Measurements from ENCODE around the gene GIPC1. TPM values are rescaled to one million over a fixed set of nuclear protein-coding genes. Genes with fewer than 3 reads are reported as not detected.
A peak's percentile ranks its signal among the peaks of the same experiment; 100 is the strongest.

The GIPC1 gene
- total RNA-seq, 2 donors from 2014 or later, result 68.6 to 72.6 TPM

- H3K9ac ChIP-seq (ENCODE audit: extremely low read depth, low read length, poor library complexity, severe bottlenecking), result no peak overlapping the region
- H3K9me3 ChIP-seq (ENCODE audit: control insufficient read depth, low read length), result no peaks in the 10 kb centered on the region
- Mint-ChIP-seq H3K4me3 (no peak overlapping the region), H3K9me3 (no peaks in the 10 kb centered on the region), H3K36me3 (ENCODE audit: low read depth) (peaks cover 17% of the 10 kb centered on the region), H3K4me1 (peaks cover 13% of the 10 kb centered on the region), H3K27ac (peak overlapping the region; percentile 36), H3K27me3 (ENCODE audit: insufficient read depth) (peaks cover 14% of the 10 kb centered on the region)
- peak; percentile 78 for DNase-seq
- no peak overlapping the region for H3K27ac ChIP-seq (ENCODE audit: low read depth, low read length)
- WGBS, 2 experiments (ENCODE audit: insufficient coverage in 1 of 2, insufficient read length in 1 of 2), result 89 to 91% methylated on average over 12 to 26 of the region's 26 CpGs
- no peak overlapping the region for H3K4me3 ChIP-seq (ENCODE audit: low read length)
- H3K27me3 ChIP-seq (ENCODE audit: control insufficient read depth, insufficient read depth, low read length, poor library complexity, severe bottlenecking), result no peaks in the 10 kb centered on the region
- H3K36me3 ChIP-seq (ENCODE audit: control insufficient read depth, insufficient read depth, low read length), result peaks cover 20% of the 10 kb centered on the region
- H3K4me1 ChIP-seq (ENCODE audit: control insufficient read depth, insufficient read depth, low read length), result no peaks in the 10 kb centered on the region
- no peak for TF ChIP-seq CTCF (conservative IDR thresholded peaks at IDR 0.05)
These were observed 19.1 kb downstream of the GIPC1 start for GRCh38 chr19:14476673-14477401.

GRCh38 chr19:14476327-14476672, 19.6 kb downstream of the GIPC1 start:
- no peaks in the 10 kb centered on the region for H3K27me3 ChIP-seq (ENCODE audit: control insufficient read depth, insufficient read depth, low read length, poor library complexity, severe bottlenecking)

DNA sequence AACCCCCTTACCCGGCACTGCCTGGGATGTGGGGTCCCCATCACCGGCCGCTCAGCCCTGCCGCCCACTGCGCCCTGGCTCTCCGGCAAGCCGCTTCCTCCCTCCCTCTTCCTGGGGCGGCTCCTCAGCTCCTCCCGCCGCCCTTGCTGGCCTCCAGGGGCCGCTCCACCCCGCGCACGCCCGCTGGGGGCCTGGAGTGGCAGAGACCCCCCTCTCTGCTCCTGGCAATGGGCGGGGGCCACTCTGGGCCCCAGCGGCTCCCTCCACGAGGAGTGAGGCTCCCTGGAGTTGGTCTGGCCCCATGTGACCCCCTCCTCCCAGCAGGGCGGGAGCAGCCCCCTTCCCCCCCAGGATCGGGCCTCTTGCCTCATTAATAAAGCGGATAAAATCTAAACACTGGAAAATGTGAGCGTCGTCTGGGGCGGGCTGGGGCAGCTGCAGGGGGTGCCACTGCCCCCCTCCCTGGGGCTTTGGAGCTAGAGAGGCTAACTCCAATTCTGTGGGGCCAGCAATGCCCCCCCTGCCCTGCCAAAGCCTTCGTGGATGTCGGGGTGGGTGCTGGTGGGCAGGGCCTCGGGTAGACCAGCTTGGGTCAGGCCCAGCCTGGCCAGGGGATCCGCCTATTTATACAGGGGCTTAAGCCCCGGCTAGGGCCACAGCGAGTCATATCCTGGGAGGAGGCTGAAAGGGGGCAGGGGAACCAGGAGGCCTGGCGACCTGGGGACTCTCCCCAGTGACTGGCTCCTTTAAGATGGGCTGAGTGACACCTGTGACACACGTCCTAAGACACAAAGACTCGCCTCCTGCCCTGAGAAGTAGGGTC, 20.5 kb downstream of the GIPC1 start, which contains the start of gene PTGER1:
Gene PTGER1 (minus strand): TSS at position 104 of the 823 bp plus-strand sequence. CDS start 1,034 bp downstream, outside the sequence.
- H3K36me3 Mint-ChIP-seq (ENCODE audit: low read depth), result peaks cover 14% of the 10 kb centered on the region
- peak; percentile 82 for DNase-seq
- Histone ChIP-seq H3K9me3 (ENCODE audit: control insufficient read depth, low read length) (no peaks in the 10 kb centered on the region), H3K9ac (ENCODE audit: extremely low read depth, low read length, poor library complexity, severe bottlenecking) (no peak within 1 kb of the TSS), H3K27ac (ENCODE audit: low read depth, low read length) (no peak within 1 kb of the TSS), H3K27me3 (ENCODE audit: control insufficient read depth, insufficient read depth, low read length, poor library complexity, severe bottlenecking) (no peaks in the 10 kb centered on the region), H3K4me1 (ENCODE audit: control insufficient read depth, insufficient read depth, low read length) (no peaks in the 10 kb centered on the region), H3K36me3 (ENCODE audit: control insufficient read depth, insufficient read depth, low read length) (peaks cover 18% of the 10 kb centered on the region), H3K4me3 (ENCODE audit: low read length) (no peak within 1 kb of the TSS)
- peak within 1 kb of the TSS; percentile 29 for H3K27ac Mint-ChIP-seq
- 56 to 62% methylated on average over 5 to 33 of the region's 33 CpGs for WGBS, 2 experiments (ENCODE audit: insufficient coverage in 1 of 2, insufficient read length in 1 of 2)
- no peak within 1 kb of the TSS for H3K4me3 Mint-ChIP-seq
- peak; percentile 72 for TF ChIP-seq CTCF (conservative IDR thresholded peaks at IDR 0.05)
- H3K27me3 Mint-ChIP-seq (ENCODE audit: insufficient read depth), result peaks cover 14% of the 10 kb centered on the region
- H3K9me3 Mint-ChIP-seq, result no peaks in the 10 kb centered on the region
- peaks cover 13% of the 10 kb centered on the region for H3K4me1 Mint-ChIP-seq

More at GRCh38 chr19:14476327-14476672, 19.6 kb downstream of the GIPC1 start:
- Histone ChIP-seq H3K9ac (ENCODE audit: extremely low read depth, low read length, poor library complexity, severe bottlenecking) (no peak overlapping the region), H3K27ac (ENCODE audit: low read depth, low read length) (no peak overlapping the region), H3K4me1 (ENCODE audit: control insufficient read depth, insufficient read depth, low read length) (no peaks in the 10 kb centered on the region), H3K4me3 (ENCODE audit: low read length) (no peak overlapping the region), H3K36me3 (ENCODE audit: control insufficient read depth, insufficient read depth, low read length) (peaks cover 19% of the 10 kb centered on the region), H3K9me3 (ENCODE audit: control insufficient read depth, low read length) (no peaks in the 10 kb centered on the region)
- Mint-ChIP-seq H3K4me3 (no peak overlapping the region), H3K27ac (peak overlapping the region; percentile 36), H3K27me3 (ENCODE audit: insufficient read depth) (peaks cover 14% of the 10 kb centered on the region), H3K9me3 (no peaks in the 10 kb centered on the region), H3K4me1 (peaks cover 13% of the 10 kb centered on the region), H3K36me3 (ENCODE audit: low read depth) (peaks cover 14% of the 10 kb centered on the region)
- DNase-seq, result no peak
- 88% methylated on average over 7 of the region's 7 CpGs; no CpG with 5 or more reads in 1 of the 2 experiments for WGBS, 2 experiments (ENCODE audit: insufficient coverage in 1 of 2, insufficient read length in 1 of 2)
- TF ChIP-seq CTCF (conservative IDR thresholded peaks at IDR 0.05), result no peak
